ENCODE measurements around the gene TPPP.
"Not testable (repeated sequence)": the region's sequence is repeated elsewhere in the genome, so short reads cannot be mapped to it uniquely, and the experiment has no call there.

The TPPP gene

GRCh38 chr5:628351-629205 lies 64.6 kb downstream of the TPPP start:
- ATAC-seq (ENCODE audit: low read depth), result not testable (repeated sequence)
- peaks cover 26% of the 10 kb centered on the region for H3K36me3 Mint-ChIP-seq

DNA sequence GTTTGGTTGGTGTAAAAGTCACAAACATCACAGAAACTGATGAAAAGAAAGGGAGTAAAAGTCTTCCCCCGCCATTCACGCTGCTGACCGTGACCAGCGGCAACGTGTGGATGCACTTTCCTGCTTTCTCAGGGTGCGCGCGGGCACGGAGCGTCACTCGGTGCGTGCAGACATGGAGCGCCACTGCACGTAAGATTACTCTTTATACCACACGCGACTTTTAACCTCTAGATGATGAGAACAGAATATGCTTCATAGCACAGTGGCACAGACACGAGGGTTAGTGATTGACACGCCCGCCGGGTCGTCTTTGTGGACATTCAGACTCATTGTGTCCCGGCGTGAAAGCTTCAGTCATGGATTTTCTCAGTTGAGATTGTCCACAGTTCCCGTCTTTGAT lies 65.3 kb downstream of the TPPP start:
- peaks cover 24% of the 10 kb centered on the region for H3K36me3 Mint-ChIP-seq
- no peak overlapping the region for H3K4me3 Mint-ChIP-seq
- no peak overlapping the region for H3K27ac Mint-ChIP-seq
- H3K9me3 Mint-ChIP-seq, result no peaks in the 10 kb centered on the region
- ATAC-seq (ENCODE audit: low read depth) (no peak), DNase-seq (ENCODE audit: low spot score in 2 of 2) (no peak)
- H3K4me1 Mint-ChIP-seq, result peaks cover 3% of the 10 kb centered on the region
- no peaks in the 10 kb centered on the region for H3K27me3 Mint-ChIP-seq

More at GRCh38 chr5:628351-629205, 64.6 kb downstream of the TPPP start:
- not testable (repeated sequence) for H3K27me3 Mint-ChIP-seq; DNase-seq (ENCODE audit: low spot score in 2 of 2); H3K27ac Mint-ChIP-seq; H3K4me1 Mint-ChIP-seq; H3K9me3 Mint-ChIP-seq; H3K4me3 Mint-ChIP-seq

- H3K27ac Mint-ChIP-seq, result no peak overlapping the region
- H3K4me3 Mint-ChIP-seq, result no peak overlapping the region
- peaks cover 26% of the 10 kb centered on the region for H3K36me3 Mint-ChIP-seq
- no peaks in the 10 kb centered on the region for H3K27me3 Mint-ChIP-seq
- H3K9me3 Mint-ChIP-seq, result no peaks in the 10 kb centered on the region
- no peak for DNase-seq (ENCODE audit: low spot score in 2 of 2)
- H3K4me1 Mint-ChIP-seq, result peaks cover 3% of the 10 kb centered on the region
- no peak for ATAC-seq (ENCODE audit: low read depth)
Observed at GRCh38 chr5:626850-627249, 66.3 kb downstream of the TPPP start.

GRCh38 chr5:625516-625915 lies 67.6 kb downstream of the TPPP start:
- no peak for ATAC-seq (ENCODE audit: low read depth)
- no peak overlapping the region for H3K27ac Mint-ChIP-seq
- H3K9me3 Mint-ChIP-seq, result no peaks in the 10 kb centered on the region
- H3K4me3 Mint-ChIP-seq, result no peak overlapping the region
- H3K36me3 Mint-ChIP-seq, result peaks cover 27% of the 10 kb centered on the region
- H3K4me1 Mint-ChIP-seq, result peaks cover 3% of the 10 kb centered on the region
- H3K27me3 Mint-ChIP-seq, result no peaks in the 10 kb centered on the region
- DNase-seq (ENCODE audit: low spot score in 2 of 2), result no peak

DNA sequence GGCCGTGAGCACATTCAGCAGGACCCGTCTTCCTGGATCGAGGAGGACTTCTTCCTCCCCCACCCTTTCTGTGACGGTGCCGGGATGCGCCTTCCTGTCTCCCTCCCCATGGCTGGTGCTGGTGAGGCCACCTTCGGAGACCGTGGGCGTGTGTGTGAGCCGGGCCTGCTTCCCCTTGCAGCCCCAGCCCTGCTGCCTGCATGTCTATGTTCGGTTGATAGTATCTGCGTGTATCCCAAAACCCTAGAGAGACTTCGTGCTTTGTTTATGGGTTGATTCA lies 68.3 kb downstream of the TPPP start:
- H3K36me3 Mint-ChIP-seq, result peaks cover 31% of the 10 kb centered on the region
- H3K27me3 Mint-ChIP-seq, result no peaks in the 10 kb centered on the region
- no peaks in the 10 kb centered on the region for H3K9me3 Mint-ChIP-seq
- H3K4me3 Mint-ChIP-seq, result no peak overlapping the region
- H3K4me1 Mint-ChIP-seq, result peaks cover 3% of the 10 kb centered on the region
- no peak overlapping the region for H3K27ac Mint-ChIP-seq
- ATAC-seq (ENCODE audit: low read depth), result no peak
- no peak for DNase-seq (ENCODE audit: low spot score in 2 of 2)

DNA sequence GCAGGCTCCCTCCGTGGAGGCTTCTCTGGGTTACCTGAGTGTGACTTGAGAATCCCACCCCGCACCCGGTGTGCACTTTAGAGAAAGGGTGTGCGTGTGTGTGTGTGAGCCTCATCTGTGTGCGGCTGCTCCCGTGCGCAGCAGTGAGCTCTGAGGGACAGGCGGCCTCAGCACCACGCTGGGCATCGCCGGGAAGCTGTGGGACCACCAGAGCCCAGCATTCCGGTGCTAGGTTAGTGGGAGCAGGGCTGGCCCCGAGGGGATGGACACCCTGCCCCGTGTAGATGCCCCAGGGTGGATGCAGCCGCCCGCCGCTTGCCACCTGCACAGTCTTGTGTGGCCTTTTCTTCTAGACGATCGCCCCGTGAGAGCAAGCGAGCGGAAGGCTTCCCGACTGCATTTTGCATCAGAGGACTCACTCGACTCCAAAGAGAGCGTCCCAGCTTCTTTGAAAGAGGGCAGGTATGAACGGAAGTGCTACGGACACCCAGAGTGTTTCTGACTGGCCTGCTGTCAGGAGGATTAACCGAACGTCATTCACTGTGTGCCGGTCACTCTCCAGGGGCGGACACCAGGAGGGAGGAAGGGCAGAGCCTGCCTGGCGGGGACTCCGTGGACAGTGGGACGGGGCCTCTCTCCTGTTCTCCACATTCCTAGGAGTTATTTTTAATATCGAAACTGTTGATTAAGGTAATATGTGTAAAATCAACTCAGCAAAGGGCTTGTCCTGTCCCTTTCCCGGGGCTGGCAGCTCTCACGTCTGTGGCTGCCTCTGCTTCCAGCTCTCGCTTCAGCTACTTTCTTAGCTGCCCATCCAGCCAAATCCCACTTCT lies 68.8 kb downstream of the TPPP start:
- ATAC-seq (ENCODE audit: low read depth) (no peak), DNase-seq (ENCODE audit: low spot score in 2 of 2) (no peak)
- peaks cover 3% of the 10 kb centered on the region for H3K4me1 Mint-ChIP-seq
- H3K36me3 Mint-ChIP-seq, result peaks cover 37% of the 10 kb centered on the region
- no peak overlapping the region for H3K27ac Mint-ChIP-seq
- H3K4me3 Mint-ChIP-seq, result no peak overlapping the region
- no peaks in the 10 kb centered on the region for H3K27me3 Mint-ChIP-seq
- H3K9me3 Mint-ChIP-seq, result no peaks in the 10 kb centered on the region

DNA sequence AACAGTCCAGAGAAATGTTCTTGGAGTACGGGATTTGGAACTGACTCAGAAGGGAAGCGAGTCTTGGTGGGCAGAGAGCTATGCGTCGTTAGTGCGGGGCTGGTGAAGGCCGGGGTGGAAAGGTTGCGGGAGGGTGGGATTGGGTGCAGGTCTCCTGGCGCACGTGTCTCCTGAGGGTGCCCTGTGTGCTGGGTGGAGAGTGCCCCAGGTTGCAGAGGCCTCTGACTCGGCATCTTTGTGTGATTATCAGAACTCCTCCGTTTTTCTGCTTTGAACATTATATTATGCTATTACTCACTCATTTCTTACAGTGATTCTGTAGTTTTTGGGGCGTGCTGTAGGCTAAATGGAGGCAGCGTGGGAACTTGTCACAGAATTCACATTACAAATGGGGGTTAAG lies 69.6 kb downstream of the TPPP start:
- DNase-seq (ENCODE audit: low spot score in 2 of 2), result no peak
- Mint-ChIP-seq H3K27ac (no peak overlapping the region), H3K4me3 (no peak overlapping the region), H3K9me3 (no peaks in the 10 kb centered on the region), H3K27me3 (no peaks in the 10 kb centered on the region), H3K36me3 (peaks cover 41% of the 10 kb centered on the region), H3K4me1 (peaks cover 3% of the 10 kb centered on the region)
- ATAC-seq (ENCODE audit: low read depth), result no peak

- Mint-ChIP-seq H3K27me3 (no peaks in the 10 kb centered on the region), H3K27ac (no peak overlapping the region), H3K36me3 (peaks cover 43% of the 10 kb centered on the region), H3K4me1 (peaks cover 3% of the 10 kb centered on the region), H3K4me3 (no peak overlapping the region), H3K9me3 (no peaks in the 10 kb centered on the region)
- DNase-seq (ENCODE audit: low spot score in 2 of 2), result no peak
- ATAC-seq (ENCODE audit: low read depth), result no peak
Observed at GRCh38 chr5:622946-623522, 70.1 kb downstream of the TPPP start.

GRCh38 chr5:622359-622758 lies 70.8 kb downstream of the TPPP start:
- peaks cover 43% of the 10 kb centered on the region for H3K36me3 Mint-ChIP-seq
- no peaks in the 10 kb centered on the region for H3K9me3 Mint-ChIP-seq
- ATAC-seq (ENCODE audit: low read depth) (no peak), DNase-seq (ENCODE audit: low spot score in 2 of 2) (no peak)
- H3K27ac Mint-ChIP-seq, result no peak overlapping the region
- no peaks in the 10 kb centered on the region for H3K27me3 Mint-ChIP-seq
- H3K4me1 Mint-ChIP-seq, result peaks cover 3% of the 10 kb centered on the region
- no peak overlapping the region for H3K4me3 Mint-ChIP-seq

- DNase-seq (ENCODE audit: low spot score in 2 of 2), result no peak
- no peak for ATAC-seq (ENCODE audit: low read depth)
- Mint-ChIP-seq H3K4me1 (peaks cover 4% of the 10 kb centered on the region), H3K27me3 (no peaks in the 10 kb centered on the region), H3K9me3 (no peaks in the 10 kb centered on the region), H3K36me3 (peaks cover 40% of the 10 kb centered on the region), H3K4me3 (no peak overlapping the region), H3K27ac (no peak overlapping the region)
Observed at GRCh38 chr5:621341-621761, 71.8 kb downstream of the TPPP start.

DNA sequence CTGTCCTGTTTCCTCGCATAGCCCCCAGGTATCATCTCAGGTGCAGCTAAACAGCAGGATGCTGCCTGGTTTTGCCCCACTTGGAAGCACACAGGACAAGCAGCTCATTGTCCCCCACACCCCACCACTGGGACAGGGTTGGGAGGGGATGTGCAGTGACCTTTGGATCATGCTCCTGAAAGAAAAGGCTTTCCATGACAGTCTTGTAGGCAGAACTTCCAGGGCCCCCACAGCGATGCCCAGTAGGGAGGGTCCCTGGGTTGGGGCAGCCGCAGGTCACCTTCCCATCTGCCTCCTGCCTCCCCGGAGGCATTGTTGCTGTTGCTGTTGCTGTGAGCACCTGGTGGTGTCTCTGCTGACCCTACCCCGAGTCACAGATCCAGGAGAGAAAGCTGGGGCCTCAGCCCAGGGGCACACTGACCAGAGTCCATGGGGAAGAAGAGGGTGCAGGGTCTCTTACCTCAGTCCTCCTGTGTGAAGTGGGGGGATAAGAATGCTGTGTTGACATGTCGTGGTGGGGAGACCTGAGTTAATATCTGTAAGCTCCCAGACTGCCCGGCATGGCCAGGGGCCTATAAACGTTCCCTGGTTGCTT lies 72.5 kb downstream of the TPPP start:
- H3K36me3 Mint-ChIP-seq, result peaks cover 41% of the 10 kb centered on the region
- ATAC-seq (ENCODE audit: low read depth) (no peak), DNase-seq (ENCODE audit: low spot score in 2 of 2) (no peak)

DNA sequence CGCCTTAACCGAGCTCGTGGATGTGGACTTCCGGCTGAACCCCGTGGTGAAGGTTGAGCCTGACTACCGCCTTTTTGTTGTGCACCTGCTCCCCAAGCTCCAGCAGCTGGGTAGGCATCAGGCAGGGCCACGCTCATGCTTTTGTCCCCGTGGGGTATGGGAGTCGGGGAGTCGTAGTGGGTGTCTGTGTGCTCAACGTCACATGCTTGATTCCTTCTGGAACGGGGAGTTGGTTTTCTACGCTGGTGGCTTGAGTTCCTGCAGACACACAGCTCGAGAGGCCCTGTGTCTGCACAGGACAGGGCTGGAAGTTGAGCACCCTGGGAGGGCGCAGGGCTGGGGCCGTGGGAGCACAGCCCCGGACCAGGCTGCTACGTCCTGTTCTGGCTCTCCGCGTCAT lies 73.0 kb downstream of the TPPP start:
- H3K27me3 Mint-ChIP-seq, result no peaks in the 10 kb centered on the region
- no peak overlapping the region for H3K4me3 Mint-ChIP-seq
- no peak for DNase-seq (ENCODE audit: low spot score in 2 of 2)
- ATAC-seq (ENCODE audit: low read depth), result no peak
- H3K36me3 Mint-ChIP-seq, result peaks cover 40% of the 10 kb centered on the region
- H3K4me1 Mint-ChIP-seq, result peaks cover 4% of the 10 kb centered on the region
- no peak overlapping the region for H3K27ac Mint-ChIP-seq
- H3K9me3 Mint-ChIP-seq, result peaks cover 2% of the 10 kb centered on the region

More for the DNA sequence above, 72.5 kb downstream of the TPPP start:
- H3K9me3 Mint-ChIP-seq, result peaks cover under 1% of the 10 kb centered on the region
- peaks cover 4% of the 10 kb centered on the region for H3K4me1 Mint-ChIP-seq
- H3K27ac Mint-ChIP-seq, result no peak overlapping the region
- H3K4me3 Mint-ChIP-seq, result no peak overlapping the region
- H3K27me3 Mint-ChIP-seq, result no peaks in the 10 kb centered on the region

DNA sequence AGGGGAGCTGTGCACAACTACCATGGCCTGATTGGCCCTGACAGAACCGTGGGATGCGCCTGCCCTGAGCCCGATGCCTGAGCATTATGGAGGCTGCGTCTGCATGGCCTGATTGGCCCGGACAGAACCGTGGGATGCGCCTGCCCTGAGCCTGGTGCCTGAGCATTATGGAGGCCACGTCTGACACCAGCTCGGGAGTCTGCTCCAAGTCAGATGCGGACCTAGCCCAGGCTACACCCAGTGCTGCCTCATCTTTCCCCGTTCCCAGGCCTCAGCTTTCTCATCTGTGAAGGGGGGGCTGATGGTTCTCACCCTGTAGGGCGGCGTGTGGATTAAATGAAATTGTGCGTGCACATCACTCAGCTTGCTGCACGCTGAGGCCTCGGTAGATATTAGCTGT lies 73.7 kb downstream of the TPPP start:
- Mint-ChIP-seq H3K27me3 (no peaks in the 10 kb centered on the region), H3K4me1 (peaks cover 7% of the 10 kb centered on the region), H3K27ac (no peak overlapping the region), H3K36me3 (peaks cover 38% of the 10 kb centered on the region), H3K9me3 (peaks cover 2% of the 10 kb centered on the region), H3K4me3 (no peak overlapping the region)
- ATAC-seq (ENCODE audit: low read depth), result no peak
- DNase-seq (ENCODE audit: low spot score in 2 of 2), result no peak

DNA sequence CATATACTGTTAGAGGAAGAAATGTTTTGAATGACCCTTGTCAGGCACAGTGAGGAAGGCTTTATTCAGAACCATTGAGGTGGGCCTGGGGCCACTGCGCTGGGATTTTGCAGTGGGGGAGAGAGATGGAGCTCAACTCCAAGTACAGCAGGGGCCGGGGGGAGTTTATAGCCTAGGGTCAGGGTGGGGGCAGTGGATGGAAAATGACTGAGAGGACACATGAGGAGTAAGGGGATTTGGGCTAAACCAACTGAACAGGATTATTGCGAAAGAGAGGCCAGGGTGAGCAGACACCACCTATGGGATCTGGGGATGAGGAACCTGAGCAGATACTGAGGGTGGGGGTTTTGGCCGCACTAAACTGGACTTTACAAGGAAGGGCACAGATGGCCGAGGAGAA lies 74.7 kb downstream of the TPPP start:
- H3K27me3 Mint-ChIP-seq, result no peaks in the 10 kb centered on the region
- H3K9me3 Mint-ChIP-seq, result peaks cover 2% of the 10 kb centered on the region
- peaks cover 7% of the 10 kb centered on the region for H3K4me1 Mint-ChIP-seq
- H3K36me3 Mint-ChIP-seq, result peaks cover 36% of the 10 kb centered on the region
- no peak overlapping the region for H3K27ac Mint-ChIP-seq
- DNase-seq (ENCODE audit: low spot score in 2 of 2), result no peak
- H3K4me3 Mint-ChIP-seq, result no peak overlapping the region
- ATAC-seq (ENCODE audit: low read depth), result no peak

Measured in memory B cell (primary cell).